Esophagus muscularis mucosa (tissue), 4 donors: ENCODE measurements around the gene GPR171. TPM values are rescaled to one million over a fixed set of nuclear protein-coding genes. Genes with fewer than 3 reads are reported as not detected.

Experiments used
- DNase-seq: peaks from one replicate; pipeline ENCODE4 v3.0.0-alpha.2; 2017; ENCODE audit errors: extremely low spot score
- H3K27ac ChIP-seq, 4 donors: fragments of 200-600 bp; sonication (generic); replicated peaks in 1 of 4; 1 replicate in 3 of 4; 2 replicates in 1 of 4; pipeline ENCODE4 v1.5.1; 2016 to 2019; ENCODE audit warnings: mild to moderate bottlenecking in 1 of 4
- H3K27me3 ChIP-seq, 4 donors: fragments of 200-600 bp; sonication (generic); one replicate each; pipeline versions ENCODE4 v1.5.1 to v1.6.0; 2016 to 2019
- H3K36me3 ChIP-seq, 4 donors: fragments of 200-600 bp; sonication (generic); one replicate each; pipeline ENCODE4 v1.5.1; 2016 to 2019
- H3K4me1 ChIP-seq, 4 donors: fragments of 200-600 bp; sonication (generic); one replicate each; pipeline ENCODE4 v1.5.1; 2016 to 2019
- H3K4me3 ChIP-seq, 4 donors: fragments of 200-600 bp; sonication (generic); 1 replicate in 2 of 4; 2 replicates in 2 of 4; pipeline ENCODE4 v1.5.1; 2016 to 2019; ENCODE audit warnings: mild to moderate bottlenecking in 4 of 4, moderate library complexity in 1 of 4
- H3K9me3 ChIP-seq, 4 donors: fragments of 200-600 bp; sonication (generic); 1 replicate in 3 of 4; 2 replicates in 1 of 4; pipeline ENCODE4 v1.5.1; 2016 to 2019
- CTCF ChIP-seq, 3 experiments: fragments of 200-600 bp in 2 of 3; fragments of 450-650 bp in 1 of 3; sonication (generic) in 2 of 3; IDR thresholded peaks; one replicate each; pipeline ENCODE4 v1.5.1; 2017 to 2019; ENCODE audit warnings: antibody characterized with exemption in 3 of 3, mild to moderate bottlenecking in 2 of 3, moderate library complexity in 1 of 3
- EP300 ChIP-seq: sonication (generic); formaldehyde crosslinking; IDR thresholded peaks from one replicate; pipeline ENCODE4 v1.6.1; 2017; ENCODE audit warnings: antibody characterized with exemption
- POLR2A ChIP-seq: fragments of 450-650 bp; IDR thresholded peaks from one replicate; pipeline ENCODE4 v1.6.1; 2017; ENCODE audit warnings: antibody characterized with exemption, moderate library complexity, mild to moderate bottlenecking, low read depth
- POLR2AphosphoS5 ChIP-seq, 2 donors: sonication (generic); formaldehyde crosslinking; IDR thresholded peaks; one replicate each; pipeline ENCODE4 v1.6.1; 2017; ENCODE audit warnings: antibody characterized with exemption in 2 of 2
- WGBS: methylation state at CpG from one replicate; pipeline ENCODE4 v1.1.5; 2018; 5-methylcytosine and 5-hydroxymethylcytosine counted together
- intact Hi-C: fragments of 100-400 bp; cut with DNase I; formaldehyde crosslinking; loops from one replicate; pipeline ENCODE4 v1.15.1; 2023
- total RNA-seq, 4 donors: library from RNA; depleted of rRNA; stranded (reverse); fragments of >200 nt; gene quantifications; one replicate each; pipeline versions ENCODE4 v1.1.0 to v1.2.1, GENCODE V29; 2016

The GPR171 gene
- total RNA-seq, 4 donors from 2014 or later = 0.46 to 3.7 (median 1.3) TPM

DNA sequence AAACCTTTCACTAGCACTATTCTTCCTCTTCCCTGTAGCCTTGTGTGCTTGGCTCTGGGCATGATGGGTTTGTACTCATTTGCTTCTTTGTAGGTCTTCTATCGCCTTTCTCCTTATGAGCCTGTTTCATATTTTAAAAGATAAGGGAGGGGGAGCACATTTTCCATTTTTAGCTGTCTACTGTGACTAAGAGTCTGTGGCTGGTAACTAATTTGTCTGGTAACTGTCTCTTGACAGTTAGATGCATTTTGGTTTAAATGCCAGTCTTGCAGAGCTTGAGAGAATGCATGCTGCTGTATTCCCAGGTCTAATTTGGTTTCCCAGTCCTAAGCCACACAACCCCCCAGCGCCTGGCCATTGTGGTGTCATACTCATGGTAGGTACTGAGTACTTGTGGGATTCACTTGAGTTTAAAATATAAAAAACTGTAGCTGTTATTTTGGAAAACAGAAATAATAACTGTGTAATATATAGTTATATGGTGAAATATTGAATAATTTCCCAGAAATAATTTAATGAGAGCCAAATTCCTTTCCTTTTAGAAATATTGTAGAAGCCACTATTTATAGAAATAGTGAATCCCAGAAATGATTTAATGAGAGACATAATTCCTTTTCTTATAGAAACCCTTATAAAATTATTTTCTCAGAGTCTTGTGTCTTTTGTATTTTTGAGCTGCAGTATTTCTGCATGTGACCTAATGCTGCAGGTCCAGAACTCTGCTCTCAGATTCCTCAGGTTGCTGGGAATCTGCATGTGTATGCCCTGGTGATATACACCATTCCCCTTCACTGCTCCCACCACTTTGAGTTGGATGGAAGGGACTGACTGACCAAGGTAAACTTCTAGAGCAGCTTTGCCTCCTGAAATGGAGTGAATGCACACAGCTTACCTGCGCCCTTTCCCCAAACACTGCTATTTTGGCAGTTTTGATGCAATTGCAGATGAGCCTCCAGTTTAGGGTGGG, 13.9 kb upstream of the GPR171 start:
- no peak overlapping the region for H3K4me3 ChIP-seq
- intact Hi-C loops = no loop called here
- H3K36me3 ChIP-seq = no peaks in the 10 kb centered on the region
- peaks cover 0 to 21% (median 13%) of the 10 kb centered on the region in 4 donors for H3K4me1 ChIP-seq
- no peak for DNase-seq
- H3K27ac ChIP-seq = no peak overlapping the region
- no peaks in the 10 kb centered on the region for H3K9me3 ChIP-seq
- H3K27me3 ChIP-seq = no peaks in the 10 kb centered on the region
- TF ChIP-seq EP300 (no peak), CTCF (IDR thresholded peaks at IDR 0.05) (no peak), POLR2AphosphoS5 (IDR thresholded peaks at IDR 0.05) (no peak), POLR2A (no peak)
- WGBS = 79% methylated on average over 3 of the region's 3 CpGs

- TF ChIP-seq POLR2A (no peak), CTCF (IDR thresholded peaks at IDR 0.05) (no peak), POLR2AphosphoS5 (IDR thresholded peaks at IDR 0.05) (no peak), EP300 (no peak)
- H3K4me1 ChIP-seq = peaks cover 0 to 20% (median 15%) of the 10 kb centered on the region in 4 donors
- intact Hi-C loops = no loop called here
- H3K4me3 ChIP-seq = no peak overlapping the region
- no peak for DNase-seq
- H3K9me3 ChIP-seq = no peaks in the 10 kb centered on the region
- no peaks in the 10 kb centered on the region for H3K36me3 ChIP-seq
- no peak overlapping the region for H3K27ac ChIP-seq
- no peaks in the 10 kb centered on the region for H3K27me3 ChIP-seq
- whole genome bisulfite sequencing = 83% methylated on average over 1 of the region's 1 CpG
Observed at GRCh38 chr3:151214459-151214858, 11.4 kb upstream of the GPR171 start.

DNA sequence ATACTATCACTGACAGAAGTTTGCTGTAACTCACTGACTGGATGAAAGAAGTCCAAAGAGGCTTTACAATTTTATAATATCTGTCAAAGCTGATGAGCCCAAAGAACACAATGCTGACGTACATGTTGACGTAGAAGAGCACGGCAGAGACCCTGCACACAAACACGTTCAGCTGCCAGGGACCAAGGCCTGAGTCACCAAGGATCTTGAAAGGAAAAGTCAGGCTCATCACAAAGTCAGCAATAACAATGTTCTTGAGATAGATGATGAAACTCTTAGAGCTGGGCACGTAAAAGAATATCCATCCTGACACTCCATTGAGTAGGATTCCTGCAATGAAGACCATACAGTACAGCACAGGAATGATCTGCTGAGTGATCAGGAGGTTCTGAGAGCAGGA, 10.9 kb upstream of the GPR171 start:
- TF ChIP-seq POLR2A = no peak
- no peak for TF ChIP-seq EP300
- TF ChIP-seq CTCF (IDR thresholded peaks at IDR 0.05) = no peak
- no peak for TF ChIP-seq POLR2AphosphoS5 (IDR thresholded peaks at IDR 0.05)
- H3K27me3 ChIP-seq = no peaks in the 10 kb centered on the region
- 89% methylated on average over 5 of the region's 5 CpGs for WGBS
- H3K4me3 ChIP-seq = no peak overlapping the region
- DNase-seq = no peak
- no peaks in the 10 kb centered on the region for H3K9me3 ChIP-seq
- intact Hi-C loops = no loop called here
- H3K4me1 ChIP-seq = peaks cover 0 to 17% (median 14%) of the 10 kb centered on the region in 4 donors
- no peak overlapping the region for H3K27ac ChIP-seq
- no peaks in the 10 kb centered on the region for H3K36me3 ChIP-seq

- Histone ChIP-seq H3K36me3 (no peaks in the 10 kb centered on the region), H3K9me3 (no peaks in the 10 kb centered on the region), H3K4me1 (peaks cover 0 to 17% (median 14%) of the 10 kb centered on the region in 4 donors), H3K27me3 (no peaks in the 10 kb centered on the region), H3K27ac (no peak overlapping the region), H3K4me3 (no peak overlapping the region)
- TF ChIP-seq CTCF (IDR thresholded peaks at IDR 0.05) = no peak
- TF ChIP-seq EP300 = no peak
- no peak for TF ChIP-seq POLR2A
- no peak for TF ChIP-seq POLR2AphosphoS5 (IDR thresholded peaks at IDR 0.05)
- 76% methylated on average over 4 of the region's 4 CpGs for WGBS
- DNase-seq = no peak
- intact Hi-C loops = no loop called here
Observed at GRCh38 chr3:151213151-151213550, 10.1 kb upstream of the GPR171 start.
